OCI-LY1 (cell line): ENCODE results near the gene ZBTB48.
"Not testable (repeated sequence)": the region's sequence is repeated elsewhere in the genome, so short reads cannot be mapped to it uniquely, and the experiment has no call there.

Source experiments
- H2AFZ ChIP-seq: fragments of 200-600 bp; sonication (generic), shearing (Covaris generic); 2 replicates; pipeline ENCODE4 v1.6.0; 2014; ENCODE audit warnings: antibody characterized with exemption, mild to moderate bottlenecking, low read length
- H3F3A ChIP-seq: fragments of 200-600 bp; sonication (generic), shearing (Covaris generic); 2 replicates; pipeline ENCODE4 v1.6.0; 2014; ENCODE audit warnings: mild to moderate bottlenecking, antibody characterized with exemption, low read length, moderate library complexity; ENCODE audit not compliant: insufficient read depth
- H3K27ac ChIP-seq: fragments of 200-600 bp; sonication (generic); 2 replicates; pipeline ENCODE4 v1.5.1; 2014; ENCODE audit warnings: low read length, mixed run types, mild to moderate bottlenecking, low read depth; ENCODE audit not compliant: poor library complexity, severe bottlenecking
- H3K27me3 ChIP-seq: fragments of 200-600 bp; sonication (generic); 2 replicates; pipeline ENCODE4 v1.6.0; 2014; ENCODE audit warnings: antibody characterized with exemption, mild to moderate bottlenecking, low read length, moderate library complexity; ENCODE audit not compliant: insufficient read depth
- H3K36me3 ChIP-seq: fragments of 200-600 bp; sonication (generic); 2 replicates; pipeline ENCODE4 v1.6.1; 2014; ENCODE audit warnings: mild to moderate bottlenecking, antibody characterized with exemption, low read length, moderate library complexity, mixed read lengths; ENCODE audit not compliant: insufficient read depth
- H3K4me1 ChIP-seq: fragments of 200-600 bp; sonication (generic); 2 replicates; pipeline ENCODE4 v1.5.1; 2014; ENCODE audit warnings: mild to moderate bottlenecking, low read length, moderate library complexity; ENCODE audit not compliant: insufficient read depth, severe bottlenecking
- H3K4me2 ChIP-seq: fragments of 200-600 bp; sonication (generic), shearing (Covaris generic); 2 replicates; pipeline ENCODE4 v1.6.1; 2014; ENCODE audit warnings: low read length
- H3K4me3 ChIP-seq: fragments of 200-600 bp; sonication (generic); 2 replicates; pipeline ENCODE4 v1.5.1; 2014; ENCODE audit warnings: low read length, low read depth, mild to moderate bottlenecking, mixed read lengths; ENCODE audit not compliant: poor library complexity, severe bottlenecking
- H3K79me2 ChIP-seq: fragments of 200-600 bp; shearing (Covaris generic); 2 replicates; pipeline ENCODE4 v1.6.1; 2016; ENCODE audit warnings: mixed run types, low read length, mixed read lengths; ENCODE audit not compliant: insufficient read depth
- H3K9ac ChIP-seq: fragments of 200-600 bp; sonication (generic), shearing (Covaris generic); 2 replicates; pipeline ENCODE4 v1.6.1; 2014; ENCODE audit warnings: mild to moderate bottlenecking, low read length, mixed read lengths
- H3K9me2 ChIP-seq: fragments of 200-600 bp; sonication (generic), shearing (Covaris generic); 2 replicates; pipeline ENCODE4 v1.6.1; 2014; ENCODE audit warnings: low read depth, mild to moderate bottlenecking, low read length, mixed read lengths
- H3K9me3 ChIP-seq: fragments of 200-600 bp; shearing (Covaris generic); 2 replicates; pipeline ENCODE4 v1.6.1; 2014; ENCODE audit warnings: low read length, mixed read lengths
- H4K20me1 ChIP-seq: fragments of 200-600 bp; sonication (generic), shearing (Covaris generic); 2 replicates; pipeline ENCODE4 v1.6.0; 2016; ENCODE audit warnings: mild to moderate bottlenecking, low read length; ENCODE audit not compliant: insufficient read depth
- CTCF ChIP-seq: fragments of 200-600 bp; sonication (generic), shearing (Covaris generic); IDR thresholded peaks from 2 replicates; pipeline ENCODE4 v1.5.1; 2017; ENCODE audit warnings: mild to moderate bottlenecking, antibody characterized with exemption, low read length, moderate library complexity, mixed read lengths
- EZH2 ChIP-seq: fragments of 200-600 bp; sonication (generic), shearing (Covaris generic); IDR thresholded peaks from 2 replicates; pipeline ENCODE4 v1.8.0; 2017; ENCODE audit warnings: borderline replicate concordance, mixed run types, mild to moderate bottlenecking, antibody characterized with exemption, low read length, moderate library complexity, mixed read lengths

Gene ZBTB48

GRCh38 chr1:6554907-6555778 lies 24.7 kb upstream of the ZBTB48 start, which contains the start of gene TAS1R1:
TSS of gene TAS1R1 (plus strand) at chr1:6555307. CDS start at chr1:6555374, 67 bp downstream.
- H3K4me2 ChIP-seq, result peak within 1 kb of the TSS; percentile 100
- H3K4me3 ChIP-seq, result peak within 1 kb of the TSS; percentile 74
- no peaks in the 10 kb centered on the region for H3K9me3 ChIP-seq
- H3K4me1 ChIP-seq, result peaks cover 58% of the 10 kb centered on the region
- H3K36me3 ChIP-seq, result peaks cover 22% of the 10 kb centered on the region
- H4K20me1 ChIP-seq, result 0 out of 2 replicates have a peak, but pooled peaks cover 3% of the 10 kb centered on the region
- peaks cover 3% of the 10 kb centered on the region; the same call in 1 of the 2 replicates for H3F3A ChIP-seq
- peak within 1 kb of the TSS; percentile 75 for H3K9ac ChIP-seq
- H3K79me2 ChIP-seq, result peaks cover 17% of the 10 kb centered on the region
- TF ChIP-seq CTCF (no peak), EZH2 (no peak)
- H3K9me2 ChIP-seq, result no peaks in the 10 kb centered on the region
- no peak within 1 kb of the TSS for H2AFZ ChIP-seq
- H3K27ac ChIP-seq, result peak within 1 kb of the TSS; percentile 98
- H3K27me3 ChIP-seq, result no peaks in the 10 kb centered on the region

DNA sequence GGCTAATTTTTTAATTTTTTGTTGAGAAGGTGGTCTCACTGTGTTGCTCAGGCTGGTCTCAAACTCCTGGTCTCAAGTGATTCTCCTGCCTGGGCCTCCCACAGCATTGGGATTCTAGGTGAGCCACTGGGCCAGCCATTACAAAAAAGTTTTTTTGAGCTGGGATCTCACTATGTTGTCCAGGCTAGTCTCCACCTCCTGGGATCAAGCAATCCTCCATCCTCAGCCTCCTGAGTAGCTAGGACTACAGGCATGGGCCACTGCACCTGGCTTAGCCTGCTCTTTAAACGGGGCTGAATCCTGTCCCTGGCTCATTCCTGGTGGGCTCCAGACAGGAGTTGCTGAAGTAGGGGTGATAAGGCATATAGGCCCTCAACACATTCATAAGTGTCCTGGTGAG lies 22.2 kb upstream of the ZBTB48 start:
- Histone ChIP-seq H4K20me1 (0 out of 2 replicates have a peak, but pooled peaks cover 3% of the 10 kb centered on the region), H3K4me2 (no peak overlapping the region), H2AFZ (no peak overlapping the region), H3K4me1 (peaks cover 75% of the 10 kb centered on the region), H3K4me3 (no peak overlapping the region), H3K9me2 (no peaks in the 10 kb centered on the region), H3K27ac (peak overlapping the region; percentile 97), H3F3A (peaks cover 3% of the 10 kb centered on the region; the same call in 1 of the 2 replicates), H3K9me3 (no peaks in the 10 kb centered on the region), H3K27me3 (no peaks in the 10 kb centered on the region), H3K36me3 (peaks cover 7% of the 10 kb centered on the region; the same call in 1 of the 2 replicates), H3K79me2 (peaks cover 15% of the 10 kb centered on the region), H3K9ac (peak overlapping the region; percentile 54; the same call in 1 of the 2 replicates)
- TF ChIP-seq EZH2, result no peak
- no peak for TF ChIP-seq CTCF

DNA sequence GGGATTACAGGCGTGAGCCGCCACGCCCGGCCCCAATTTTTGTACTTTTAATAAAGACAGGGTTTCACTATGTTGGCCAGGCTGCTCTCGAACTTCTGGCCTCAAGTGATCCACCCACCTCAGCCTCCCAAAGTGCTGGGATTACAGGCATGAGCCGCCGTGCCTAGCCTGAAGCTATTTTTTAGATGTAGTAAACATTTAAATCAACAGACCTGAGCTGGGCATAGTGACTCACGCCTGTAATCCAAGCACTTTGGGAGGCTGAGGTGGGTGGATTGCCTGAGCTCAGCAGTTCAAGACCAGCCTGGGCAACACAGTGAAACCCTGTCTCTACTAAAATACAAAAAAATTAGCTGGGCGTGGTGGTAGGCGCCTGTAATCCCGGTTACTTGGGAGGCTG lies 20.6 kb upstream of the ZBTB48 start:
- peaks cover 71% of the 10 kb centered on the region for H3K4me1 ChIP-seq
- not testable (repeated sequence) for H3K9me3 ChIP-seq, H3K4me3 ChIP-seq, H3F3A ChIP-seq, H3K36me3 ChIP-seq, H3K9me2 ChIP-seq, H3K27me3 ChIP-seq, H3K9ac ChIP-seq, H3K4me2 ChIP-seq, H2AFZ ChIP-seq, H3K79me2 ChIP-seq, H4K20me1 ChIP-seq
- H3K27ac ChIP-seq, result peak overlapping the region; percentile 97
